ENCODE measurements around the gene CDHR2.

CDHR2 gene

GRCh38 chr5:176640616-176641015 is 91.5 kb downstream of the CDHR2 start:
- DNase-seq (ENCODE audit: low read depth in 2 of 2) = no peak

GRCh38 chr5:176642675-176643490 is 93.7 kb downstream of the CDHR2 start:
- no peak for DNase-seq (ENCODE audit: low read depth in 2 of 2)

- DNase-seq (ENCODE audit: low read depth in 2 of 2) = no peak
Measured at GRCh38 chr5:176643491-176644219, 94.5 kb downstream of the CDHR2 start.

- no peak for DNase-seq (ENCODE audit: low read depth in 2 of 2)
Measured at GRCh38 chr5:176644294-176644693, 95.2 kb downstream of the CDHR2 start.

GRCh38 chr5:176644878-176645670 is 95.9 kb downstream of the CDHR2 start:
- no peak for DNase-seq (ENCODE audit: low read depth in 2 of 2)

All from stimulated activated CD4-positive, alpha-beta T cell treated with anti-CD3 and anti-CD28 coated beads, Interleukin-4, amount 100 ng/mL, for 48 hours (primary cell).